Heart right ventricle (tissue), 16 donors: ENCODE measurements around the gene IL22RA1. TPM values are rescaled to one million over a fixed set of nuclear protein-coding genes. Genes with fewer than 3 reads are reported as not detected.

Experiments
- ATAC-seq, 8 donors: fragments of 200-7000 bp; cut with Tn5 transposase; one replicate each; pipeline ENCODE4 v1.9.1; 2020; ENCODE audit warnings: mild to moderate bottlenecking in 8 of 8, moderate library complexity in 8 of 8, moderate number of reproducible peaks in 1 of 8
- DNase-seq, 2 donors: peaks; one replicate each; pipeline ENCODE4 v3.0.0-alpha.2; 2020
- H3K27ac ChIP-seq, 10 donors: fragments of 200-600 bp; sonication (generic) in 2 of 10; one replicate each; pipeline versions ENCODE4 v1.5.0 to v1.8.0; 2020 to 2022; ENCODE audit warnings: mild to moderate bottlenecking in 3 of 10
- H3K27me3 ChIP-seq, 7 donors: fragments of 200-600 bp; one replicate each; pipeline ENCODE4 v1.8.0; 2021 to 2022; ENCODE audit warnings: mild to moderate bottlenecking in 2 of 7
- H3K36me3 ChIP-seq, 9 donors: fragments of 200-600 bp; sonication (generic) in 1 of 9; one replicate each; pipeline versions ENCODE4 v1.5.0 to v1.8.0; 2020 to 2022; ENCODE audit warnings: mild to moderate bottlenecking in 2 of 9
- H3K4me1 ChIP-seq, 9 donors: fragments of 200-600 bp; sonication (generic) in 1 of 9; one replicate each; pipeline versions ENCODE4 v1.5.0 to v1.8.0; 2020 to 2022; ENCODE audit warnings: mild to moderate bottlenecking in 4 of 9
- H3K4me3 ChIP-seq, 10 donors: fragments of 200-600 bp; sonication (generic) in 2 of 10; one replicate each; pipeline versions ENCODE4 v1.5.0 to v1.8.0; 2020 to 2022; ENCODE audit warnings: mild to moderate bottlenecking in 7 of 10, moderate library complexity in 2 of 10
- H3K9me3 ChIP-seq, 11 donors: fragments of 200-600 bp in 10 of 11; sonication (generic) in 2 of 11; one replicate each; pipeline versions ENCODE4 v1.5.0 to v1.8.0; 2013 to 2022; ENCODE audit warnings: mild to moderate bottlenecking in 2 of 11, control low read depth in 1 of 11, moderate library complexity in 1 of 11
- CTCF ChIP-seq, 9 donors: fragments of 200-600 bp; sonication (generic) in 2 of 9; IDR thresholded peaks; one replicate each; pipeline versions ENCODE4 v1.5.0 to v1.8.0; 2021 to 2022; ENCODE audit warnings: antibody characterized with exemption in 9 of 9, mild to moderate bottlenecking in 5 of 9, moderate library complexity in 1 of 9
- WGBS, 2 donors: extraction: QIAGEN DNeasy Blood & Tissue Kit; methylation state at CpG; one replicate each; pipeline ENCODE4 v1.1.7; 2013; ENCODE audit warnings: inconsistent platforms in 1 of 2; 5-methylcytosine and 5-hydroxymethylcytosine counted together
- intact Hi-C, 10 donors: fragments of 100-400 bp; cut with DNase I; formaldehyde crosslinking; loops; one replicate each; pipeline versions ENCODE4 v1.11.1 to v1.14.2; 2022
- polyA plus RNA-seq, 2 donors: library from polyadenylated mRNA; stranded (reverse); fragments of 200-250 nt; gene quantifications; one replicate each; pipeline ENCODE4 v1.2.3, GENCODE V29; 2013
- total RNA-seq, 10 donors: library from RNA; stranded (reverse); fragmentation: NEBNext Ultra II Directional in 3 of 10; extraction: Animal tissue kit (Norgen Biotek cat#: 25700) in 3 of 10; gene quantifications; one replicate each; pipeline versions ENCODE4 v1.2.1 to v1.2.4, GENCODE V29; 2021 to 2023
- donor health status: Arrhythmogenic right ventricular cardiomyopathy.
- donor health status: ischemic (EF 13 %, LVEDD 7.1; RV severe dilation, severe dysfunction).
- donor health status: healthy with polysubstance abuse.
- donor health status: DM: no; HTN: yes; CAD: no.
- donor health status: DM: no; HTN: no; CAD: no.
- donor health status: ischemic (EF 25% LVEDD 6.9; RV normal size, moderate dysfunction).
- donor health status: ischemic (EF 25% LVEDD 5.7; RV mildly dilated, moderate dysfunction).
- donor health status: healthy.
- donor health status: DM: yes; HTN: yes; CAD: no.
- donor health status: Ischemic cardiomyopathy.
- donor health status: ischemic (EF 35%, LVEDD 5.7; RV mildly dilated, moderate dysfunction).
- donor health status: nonischemic (EF 11% LVEDD 7.7; RV severe dilation, severe dysfunction).
- donor health status: DM: yes; HTN: yes; CAD: no.
- donor health status: PGD.
- donor health status: ischemic (EF 29% LVEDD 5.4; RV normal size, mild dysfunction).
- donor health status: nonischemic (EF 23%, LVEDD 6.1; RV moderate dilation, normal function).

IL22RA1 gene
- total and polyA plus RNA-seq, 12 donors = 0.07 to 1.6 (median 0.29) TPM; not detected in 1

DNA sequence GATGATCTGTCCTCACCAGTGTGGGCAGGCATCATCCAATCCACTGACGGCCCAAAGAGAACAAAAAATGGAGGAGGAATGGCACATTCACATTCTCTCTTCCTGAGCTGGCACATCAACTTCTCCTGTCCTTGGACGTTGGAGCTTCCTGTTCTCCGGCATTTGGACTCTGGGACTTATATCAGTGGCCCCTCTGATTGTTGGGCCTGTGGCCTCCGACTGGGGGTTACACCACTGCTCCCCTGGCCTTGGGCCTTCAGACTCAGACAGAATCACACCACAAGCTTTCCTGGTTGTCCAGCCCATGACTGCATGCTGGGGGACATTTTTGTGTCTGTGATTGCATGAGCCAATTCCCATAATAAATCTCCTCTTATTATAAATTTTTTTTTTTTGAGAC is 24.1 kb upstream of the IL22RA1 start:
- WGBS, 2 donors = 53 to 55% methylated on average over 4 of the region's 4 CpGs
- intact Hi-C loops = no loop called here
- Histone ChIP-seq H3K9me3 (no peaks in the 10 kb centered on the region), H3K4me3 (no peak overlapping the region), H3K27me3 (peaks cover 0 to 6% (median 0%) of the 10 kb centered on the region in 7 donors), H3K27ac (no peak overlapping the region), H3K36me3 (no peaks in the 10 kb centered on the region), H3K4me1 (no peaks in the 10 kb centered on the region)
- DNase-seq (no peak), ATAC-seq (no peak)
- no peak for TF ChIP-seq CTCF (IDR thresholded peaks at IDR 0.05)

- no peaks in the 10 kb centered on the region for H3K4me1 ChIP-seq
- H3K9me3 ChIP-seq = no peaks in the 10 kb centered on the region
- no peak for ATAC-seq
- TF ChIP-seq CTCF (IDR thresholded peaks at IDR 0.05) = no peak
- 92 to 94% methylated on average over 2 of the region's 2 CpGs for WGBS, 2 donors
- peaks cover 0 to 6% (median 0%) of the 10 kb centered on the region in 7 donors for H3K27me3 ChIP-seq
- no peak overlapping the region for H3K27ac ChIP-seq
- intact Hi-C loops = no loop called here
- DNase-seq = no peak
- no peaks in the 10 kb centered on the region for H3K36me3 ChIP-seq
- H3K4me3 ChIP-seq = no peak overlapping the region
Measured at GRCh38 chr1:24165500-24165899, 22.6 kb upstream of the IL22RA1 start.

DNA sequence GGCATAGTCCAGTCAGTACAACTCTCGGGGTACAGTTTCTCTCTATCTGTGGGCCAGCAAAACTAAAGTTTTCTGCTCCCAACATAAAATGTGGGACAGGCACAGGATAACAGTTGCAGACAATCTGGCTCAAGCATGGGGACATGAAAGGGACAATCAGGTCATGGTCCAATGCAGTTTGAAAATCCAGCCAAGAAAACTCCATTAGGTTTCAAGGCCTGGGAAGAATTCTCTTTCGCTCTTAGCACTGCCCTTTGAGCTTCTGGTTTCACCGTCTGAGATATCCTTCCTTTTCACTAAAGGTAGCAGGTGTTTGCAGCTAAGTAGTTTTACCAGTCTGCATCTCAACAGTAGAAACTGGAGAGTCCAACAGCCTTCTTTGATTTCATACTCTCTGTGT is 21.1 kb upstream of the IL22RA1 start:
- Histone ChIP-seq H3K27ac (no peak overlapping the region), H3K4me3 (no peak overlapping the region), H3K27me3 (no peaks in the 10 kb centered on the region), H3K4me1 (no peaks in the 10 kb centered on the region), H3K9me3 (no peaks in the 10 kb centered on the region), H3K36me3 (no peaks in the 10 kb centered on the region)
- intact Hi-C loops = no loop called here
- DNase-seq (no peak), ATAC-seq (no peak)
- 88 to 90% methylated on average over 3 of the region's 3 CpGs for WGBS, 2 donors
- no peak for TF ChIP-seq CTCF (IDR thresholded peaks at IDR 0.05)

DNA sequence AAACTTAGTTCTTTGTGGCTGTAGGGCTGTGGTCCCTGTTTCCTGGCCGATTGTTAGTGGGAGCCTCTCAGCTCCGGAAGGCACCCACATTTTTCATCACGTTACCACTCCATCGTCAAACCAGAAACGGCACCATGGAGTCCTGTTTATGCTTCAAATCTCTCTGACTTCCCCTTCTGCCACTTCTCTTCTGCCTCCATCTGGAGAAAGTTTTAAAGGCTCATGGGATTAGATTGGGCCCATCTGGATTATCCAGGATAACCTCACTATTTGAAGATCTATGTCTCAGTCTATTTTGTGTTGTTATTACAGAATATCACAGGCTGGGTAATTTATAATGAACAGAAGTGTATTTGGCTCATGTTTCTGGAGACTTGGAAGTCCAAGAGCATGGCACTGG is 19.3 kb upstream of the IL22RA1 start:
- no peaks in the 10 kb centered on the region for H3K9me3 ChIP-seq
- WGBS, 2 donors = 69 to 75% methylated on average over 5 of the region's 5 CpGs
- peaks cover 0 to 4% (median 0%) of the 10 kb centered on the region in 9 donors for H3K4me1 ChIP-seq
- DNase-seq (no peak), ATAC-seq (no peak)
- TF ChIP-seq CTCF (IDR thresholded peaks at IDR 0.05) = no peak
- no peaks in the 10 kb centered on the region for H3K36me3 ChIP-seq
- no peak overlapping the region for H3K27ac ChIP-seq
- H3K27me3 ChIP-seq = no peaks in the 10 kb centered on the region
- intact Hi-C loops = no loop called here
- no peak overlapping the region for H3K4me3 ChIP-seq
